Measurements from ENCODE around the gene OR2T3. TPM values are rescaled to one million over a fixed set of nuclear protein-coding genes. Genes with fewer than 3 reads are reported as not detected.
"Not testable (repeated sequence)": the region's sequence is repeated elsewhere in the genome, so short reads cannot be mapped to it uniquely, and the experiment has no call there.

The OR2T3 gene
- total and polyA plus RNA-seq, 9 of the 15 experiments (the other 6 are each of a cell fraction or from before 2014, with no cell fraction given): not detected

DNA sequence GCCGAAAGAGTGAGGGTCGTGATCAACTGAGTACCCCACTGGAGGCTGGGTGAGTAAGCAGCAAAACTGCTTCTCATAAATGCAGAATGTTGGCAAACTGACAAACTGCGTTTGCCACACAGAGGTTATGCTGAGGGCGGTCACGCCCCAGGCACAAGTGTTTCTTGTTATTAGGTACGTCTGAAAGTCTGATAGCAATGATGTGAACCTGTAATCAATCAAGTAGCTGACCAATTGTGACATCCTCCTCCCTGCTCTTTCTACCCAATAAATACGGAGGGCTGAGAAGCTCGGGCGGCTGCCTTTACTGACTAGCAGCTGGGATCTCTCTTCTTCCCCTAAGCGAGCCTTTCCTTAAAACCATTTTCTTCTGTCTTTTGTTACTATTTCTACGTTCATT, 41.5 kb upstream of the OR2T3 start:
- FAIRE-seq; H3K4me1 ChIP-seq (replicated peaks in 1 of 2; ENCODE audit: control insufficient read depth in 2 of 2, insufficient read depth in 2 of 2, low read length in 2 of 2); POLR2A ChIA-PET; DNase-seq (ENCODE audit: extremely low read depth in 1 of 4, low spot score in 3 of 4); H4K20me1 ChIP-seq (replicated peaks; ENCODE audit: control insufficient read depth, insufficient read depth, low read length); ATAC-seq; H3K4me3 ChIP-seq; in situ Hi-C loops (cut with MboI); H3K9me1 ChIP-seq (ENCODE audit: control insufficient read depth, insufficient read depth, low read length); H3K36me3 ChIP-seq (ENCODE audit: control insufficient read depth, insufficient read depth, low read length); H3K9me3 ChIP-seq (replicated peaks; ENCODE audit: control insufficient read depth, insufficient read depth, low read depth, low read length); CTCF ChIA-PET (ENCODE audit: low intra/inter-chr PET ratio); H3K9ac ChIP-seq (ENCODE audit: insufficient read depth in 1 of 2, low read depth in 2 of 2, low read length in 2 of 2); BruUV-seq (replicated peaks); H3K27ac ChIP-seq (ENCODE audit: extremely low read depth, low read depth, low read length); H3K79me2 ChIP-seq (ENCODE audit: control insufficient read depth, insufficient read depth, low read length); H3K4me2 ChIP-seq (ENCODE audit: insufficient read depth, low read length); H3K27me3 ChIP-seq (ENCODE audit: control insufficient read depth in 2 of 2, insufficient read depth in 2 of 2, low read length in 2 of 2); intact Hi-C loops (cut with micrococcal nuclease); H2AFZ ChIP-seq (ENCODE audit: low read depth, low read length): not testable (repeated sequence)
- WGBS (ENCODE audit: insufficient coverage, low coverage, missing lambda C conversion rate): 1% methylated on average over 10 of the region's 11 CpGs

DNA sequence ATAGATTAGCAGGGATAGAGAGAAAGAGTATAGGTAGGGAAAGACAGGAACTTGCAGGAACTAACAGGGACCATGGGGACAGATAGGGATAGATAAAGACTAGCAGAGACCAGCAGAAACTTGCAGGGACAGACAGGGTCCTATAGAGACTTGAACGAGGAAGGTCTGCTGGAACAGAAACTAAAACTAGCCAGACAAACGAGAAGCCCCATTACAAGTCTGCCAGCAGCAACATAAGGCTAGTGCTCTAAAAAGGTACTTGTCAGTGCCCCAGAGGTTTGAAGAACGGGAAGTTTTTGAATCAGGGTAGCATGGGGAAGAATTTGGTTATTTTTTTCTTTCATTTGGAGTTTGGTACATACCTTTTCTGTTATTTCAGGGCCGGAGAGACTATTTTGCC, 41.0 kb upstream of the OR2T3 start:
- ATAC-seq; H3K27me3 ChIP-seq (ENCODE audit: control insufficient read depth in 2 of 2, insufficient read depth in 2 of 2, low read length in 2 of 2); H3K36me3 ChIP-seq (ENCODE audit: control insufficient read depth, insufficient read depth, low read length); H3K27ac ChIP-seq (ENCODE audit: extremely low read depth, low read depth, low read length); POLR2A ChIA-PET; H3K4me1 ChIP-seq (replicated peaks in 1 of 2; ENCODE audit: control insufficient read depth in 2 of 2, insufficient read depth in 2 of 2, low read length in 2 of 2); H3K4me2 ChIP-seq (ENCODE audit: insufficient read depth, low read length); H3K9ac ChIP-seq (ENCODE audit: insufficient read depth in 1 of 2, low read depth in 2 of 2, low read length in 2 of 2); H3K4me3 ChIP-seq; BruUV-seq (replicated peaks); FAIRE-seq; in situ Hi-C loops (cut with MboI); H3K79me2 ChIP-seq (ENCODE audit: control insufficient read depth, insufficient read depth, low read length); H2AFZ ChIP-seq (ENCODE audit: low read depth, low read length); H3K9me1 ChIP-seq (ENCODE audit: control insufficient read depth, insufficient read depth, low read length); H3K9me3 ChIP-seq (replicated peaks; ENCODE audit: control insufficient read depth, insufficient read depth, low read depth, low read length); intact Hi-C loops (cut with micrococcal nuclease); DNase-seq (ENCODE audit: extremely low read depth in 1 of 4, low spot score in 3 of 4); CTCF ChIA-PET (ENCODE audit: low intra/inter-chr PET ratio); H4K20me1 ChIP-seq (replicated peaks; ENCODE audit: control insufficient read depth, insufficient read depth, low read length): not testable (repeated sequence)
- WGBS (ENCODE audit: insufficient coverage, low coverage, missing lambda C conversion rate): 0% methylated on average over 3 of the region's 4 CpGs

DNA sequence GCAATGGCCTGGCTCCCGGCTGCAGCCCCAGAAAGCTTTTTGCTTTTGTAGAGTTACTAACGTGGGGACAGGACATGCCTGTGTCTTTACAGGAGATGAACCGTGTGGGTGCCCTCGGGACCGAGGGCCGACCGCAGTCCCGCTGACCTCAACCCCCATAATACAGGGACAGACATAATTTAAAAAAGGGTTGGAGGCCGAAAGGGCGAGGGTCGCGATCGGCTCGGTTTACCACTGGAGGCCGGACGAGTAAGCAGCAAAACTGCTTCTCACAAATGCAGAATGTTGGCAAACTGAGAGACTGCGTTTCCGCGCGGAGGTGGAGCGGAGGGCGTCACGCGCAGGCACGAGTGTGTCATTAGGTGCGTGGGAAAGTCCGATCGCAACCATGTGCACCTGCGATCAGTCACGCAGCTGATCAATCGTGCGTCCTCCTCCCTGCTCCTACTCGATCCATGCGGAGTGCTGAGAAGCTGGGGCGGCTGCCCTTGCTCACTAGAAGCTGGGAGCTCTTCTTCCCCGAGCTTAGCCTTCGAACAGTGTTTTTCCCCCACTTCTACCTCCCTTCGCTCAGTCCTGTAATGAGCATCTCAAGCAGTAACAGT, 39.2 kb upstream of the OR2T3 start:
- H3K4me2 ChIP-seq (ENCODE audit: insufficient read depth, low read length); H3K79me2 ChIP-seq (ENCODE audit: control insufficient read depth, insufficient read depth, low read length); H2AFZ ChIP-seq (ENCODE audit: low read depth, low read length); POLR2A ChIA-PET; H3K27me3 ChIP-seq (ENCODE audit: control insufficient read depth in 2 of 2, insufficient read depth in 2 of 2, low read length in 2 of 2); H3K9me3 ChIP-seq (replicated peaks; ENCODE audit: control insufficient read depth, insufficient read depth, low read depth, low read length); intact Hi-C loops (cut with micrococcal nuclease); H3K36me3 ChIP-seq (ENCODE audit: control insufficient read depth, insufficient read depth, low read length); H3K9me1 ChIP-seq (ENCODE audit: control insufficient read depth, insufficient read depth, low read length); H4K20me1 ChIP-seq (replicated peaks; ENCODE audit: control insufficient read depth, insufficient read depth, low read length); H3K27ac ChIP-seq (ENCODE audit: extremely low read depth, low read depth, low read length); ATAC-seq; H3K4me1 ChIP-seq (replicated peaks in 1 of 2; ENCODE audit: control insufficient read depth in 2 of 2, insufficient read depth in 2 of 2, low read length in 2 of 2); CTCF ChIA-PET (ENCODE audit: low intra/inter-chr PET ratio); DNase-seq (ENCODE audit: extremely low read depth in 1 of 4, low spot score in 3 of 4); H3K9ac ChIP-seq (ENCODE audit: insufficient read depth in 1 of 2, low read depth in 2 of 2, low read length in 2 of 2); BruUV-seq (replicated peaks); H3K4me3 ChIP-seq; FAIRE-seq; in situ Hi-C loops (cut with MboI): not testable (repeated sequence)
- 3% methylated on average over 21 of the region's 38 CpGs for WGBS (ENCODE audit: insufficient coverage, low coverage, missing lambda C conversion rate)

DNA sequence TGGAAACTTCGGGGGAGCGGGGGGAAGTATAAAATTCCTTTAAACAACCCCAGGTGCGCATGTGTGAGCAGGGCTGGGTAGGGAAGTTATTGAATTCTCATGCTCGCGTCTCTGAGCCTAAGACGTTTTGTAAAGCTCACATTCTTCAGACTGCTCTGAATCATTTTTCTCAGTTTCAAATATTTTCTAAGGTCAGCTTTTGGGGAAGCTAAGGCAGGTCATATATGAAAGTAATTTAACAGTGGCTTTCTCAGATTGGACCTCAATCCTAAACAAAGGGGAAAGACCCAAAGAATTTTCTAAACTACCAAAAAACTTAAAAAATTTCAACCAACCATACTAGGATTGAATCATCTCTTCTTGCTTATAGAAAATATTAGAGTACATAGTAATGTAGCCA, 38.2 kb upstream of the OR2T3 start:
- in situ Hi-C loops (cut with MboI); H2AFZ ChIP-seq (ENCODE audit: low read depth, low read length); H3K4me3 ChIP-seq; H3K36me3 ChIP-seq (ENCODE audit: control insufficient read depth, insufficient read depth, low read length); H3K27ac ChIP-seq (ENCODE audit: extremely low read depth, low read depth, low read length); H3K4me2 ChIP-seq (ENCODE audit: insufficient read depth, low read length); H3K9ac ChIP-seq (ENCODE audit: insufficient read depth in 1 of 2, low read depth in 2 of 2, low read length in 2 of 2); H3K9me1 ChIP-seq (ENCODE audit: control insufficient read depth, insufficient read depth, low read length); DNase-seq (ENCODE audit: extremely low read depth in 1 of 4, low spot score in 3 of 4); FAIRE-seq; POLR2A ChIA-PET; CTCF ChIA-PET (ENCODE audit: low intra/inter-chr PET ratio); H3K9me3 ChIP-seq (replicated peaks; ENCODE audit: control insufficient read depth, insufficient read depth, low read depth, low read length); H3K4me1 ChIP-seq (replicated peaks in 1 of 2; ENCODE audit: control insufficient read depth in 2 of 2, insufficient read depth in 2 of 2, low read length in 2 of 2); BruUV-seq (replicated peaks); H3K27me3 ChIP-seq (ENCODE audit: control insufficient read depth in 2 of 2, insufficient read depth in 2 of 2, low read length in 2 of 2); ATAC-seq; H4K20me1 ChIP-seq (replicated peaks; ENCODE audit: control insufficient read depth, insufficient read depth, low read length); H3K79me2 ChIP-seq (ENCODE audit: control insufficient read depth, insufficient read depth, low read length); intact Hi-C loops (cut with micrococcal nuclease): not testable (repeated sequence)
- no CpG with 5 or more reads among the region's 6 CpGs for WGBS (ENCODE audit: insufficient coverage, low coverage, missing lambda C conversion rate)
